Lower leg skin (tissue), 3 donors: ENCODE results near the gene OTUD1.

Experiments used
- POLR2A ChIP-seq, 2 donors: fragments of 450-650 bp; IDR thresholded peaks; one replicate each; pipeline ENCODE4 v1.6.1; 2016 to 2017; ENCODE audit warnings: antibody characterized with exemption in 2 of 2, mild to moderate bottlenecking in 1 of 2, moderate library complexity in 1 of 2
- TF ChIP-seq, protein P1 (sequence below), 3 donors: fragments of 450-650 bp; IDR thresholded peaks; one replicate each; pipeline ENCODE4 v1.5.1; 2016; ENCODE audit warnings: antibody characterized with exemption in 3 of 3, mild to moderate bottlenecking in 3 of 3, moderate library complexity in 2 of 3

DNA sequence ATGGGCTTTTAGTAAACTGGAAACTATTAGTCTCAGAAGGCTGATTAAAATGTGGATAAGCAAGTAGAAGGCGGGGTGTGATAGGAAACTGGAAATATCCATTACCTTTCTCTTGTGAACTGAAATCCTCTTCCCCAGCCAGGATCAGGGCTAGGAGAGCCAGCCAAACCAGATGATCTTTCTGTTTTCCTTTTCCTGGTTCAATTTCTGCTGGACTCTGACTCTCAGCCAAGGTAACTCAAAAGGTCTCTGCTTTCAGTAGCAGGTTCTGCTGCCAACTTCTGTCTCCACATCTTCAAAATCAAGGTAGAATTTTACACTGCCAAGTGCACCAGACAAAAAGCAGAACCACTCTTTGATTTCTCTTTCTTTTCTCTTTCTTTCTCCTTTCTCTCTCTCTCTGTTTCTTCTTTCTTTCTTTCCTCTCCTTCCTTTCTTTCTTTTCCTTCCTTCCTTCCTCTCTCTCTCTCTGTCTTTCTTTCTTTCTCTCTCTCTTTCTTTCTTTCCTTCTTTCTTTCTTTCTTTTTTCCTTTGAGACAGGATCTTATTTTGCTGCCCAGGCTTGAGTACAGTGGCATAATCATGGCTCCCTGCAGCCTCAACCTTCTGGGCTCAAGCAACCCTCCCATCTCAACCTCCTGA lies 30.8 kb downstream of the OTUD1 start:
- TF ChIP-seq, protein P1, sequence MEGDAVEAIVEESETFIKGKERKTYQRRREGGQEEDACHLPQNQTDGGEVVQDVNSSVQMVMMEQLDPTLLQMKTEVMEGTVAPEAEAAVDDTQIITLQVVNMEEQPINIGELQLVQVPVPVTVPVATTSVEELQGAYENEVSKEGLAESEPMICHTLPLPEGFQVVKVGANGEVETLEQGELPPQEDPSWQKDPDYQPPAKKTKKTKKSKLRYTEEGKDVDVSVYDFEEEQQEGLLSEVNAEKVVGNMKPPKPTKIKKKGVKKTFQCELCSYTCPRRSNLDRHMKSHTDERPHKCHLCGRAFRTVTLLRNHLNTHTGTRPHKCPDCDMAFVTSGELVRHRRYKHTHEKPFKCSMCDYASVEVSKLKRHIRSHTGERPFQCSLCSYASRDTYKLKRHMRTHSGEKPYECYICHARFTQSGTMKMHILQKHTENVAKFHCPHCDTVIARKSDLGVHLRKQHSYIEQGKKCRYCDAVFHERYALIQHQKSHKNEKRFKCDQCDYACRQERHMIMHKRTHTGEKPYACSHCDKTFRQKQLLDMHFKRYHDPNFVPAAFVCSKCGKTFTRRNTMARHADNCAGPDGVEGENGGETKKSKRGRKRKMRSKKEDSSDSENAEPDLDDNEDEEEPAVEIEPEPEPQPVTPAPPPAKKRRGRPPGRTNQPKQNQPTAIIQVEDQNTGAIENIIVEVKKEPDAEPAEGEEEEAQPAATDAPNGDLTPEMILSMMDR (IDR thresholded peaks at IDR 0.05) = no peak
- TF ChIP-seq POLR2A (IDR thresholded peaks at IDR 0.05) = no peak
